HepG2 (cell line): ENCODE data around the gene FBXW4. TPM values are rescaled to one million over a fixed set of nuclear protein-coding genes. Genes with fewer than 3 reads are reported as not detected.

Source experiments
- ARNT ChIP-seq: fragments of 450-650 bp; IDR thresholded peaks from 2 replicates; pipeline ENCODE4 v1.6.1; 2017
- ARNT2 ChIP-seq: sonication (generic); formaldehyde crosslinking; IDR thresholded peaks from 2 replicates; pipeline ENCODE4 v1.8.0; 2022; ENCODE audit warnings: mild to moderate bottlenecking, low read depth, missing genetic modification reagents, moderate library complexity
- ATM ChIP-seq: fragments of 450-650 bp; IDR thresholded peaks from 2 replicates; pipeline ENCODE4 v1.7.1; 2017; ENCODE audit warnings: mild to moderate bottlenecking, borderline replicate concordance
- ETV6 ChIP-seq: sonication (generic); formaldehyde crosslinking; conservative IDR thresholded peaks from 2 replicates; pipeline ENCODE4 v1.4.0; 2020; ENCODE audit warnings: missing genetic modification reagents
- FOXM1 ChIP-seq: sonication (generic); formaldehyde crosslinking; IDR thresholded peaks from 2 replicates; pipeline ENCODE4 v1.5.0; 2020; ENCODE audit warnings: missing genetic modification reagents
- HNF4G ChIP-seq, 2 experiments: sonication (generic) in 1 of 2; formaldehyde crosslinking in 1 of 2; IDR thresholded peaks; 2 replicates each; pipeline versions ENCODE4 v1.4.0 to v1.6.1; 2011 to 2020; ENCODE audit warnings: borderline replicate concordance in 2 of 2, low read depth in 2 of 2, mild to moderate bottlenecking in 2 of 2, low read length in 1 of 2, missing genetic modification reagents in 1 of 2, moderate library complexity in 1 of 2
- KDM5B ChIP-seq: sonication (generic); formaldehyde crosslinking; IDR thresholded peaks from 2 replicates; pipeline ENCODE4 v1.4.0; 2020; ENCODE audit warnings: missing genetic modification reagents, mild to moderate bottlenecking, borderline replicate concordance
- KMT2B ChIP-seq: IDR thresholded peaks from 2 replicates; pipeline ENCODE4 v1.6.1; 2016; ENCODE audit warnings: missing genetic modification reagents, missing compliant biosample characterization
- MED1 ChIP-seq: sonication (generic); formaldehyde crosslinking; IDR thresholded peaks from 2 replicates; pipeline ENCODE4 v1.4.0; 2020; ENCODE audit warnings: missing genetic modification reagents
- MIXL1 ChIP-seq: IDR thresholded peaks from 2 replicates; pipeline ENCODE4 v1.6.1; 2016
- NFE2L2 ChIP-seq: fragments of 150-350 bp; IDR thresholded peaks from 2 replicates; pipeline ENCODE4 v1.6.1; 2014; ENCODE audit warnings: low read length
- RBFOX2 ChIP-seq: fragments of 200-400 bp; formaldehyde crosslinking; IDR thresholded peaks from 2 replicates; pipeline ENCODE4 v1.6.1; 2017; ENCODE audit warnings: low read depth, mild to moderate bottlenecking, low read length
- SUZ12 ChIP-seq: fragments of 150-350 bp; IDR thresholded peaks from 2 replicates; pipeline ENCODE4 v1.6.1; 2014; ENCODE audit warnings: low read depth, low read length
- ZNF138 ChIP-seq: sonication (generic); formaldehyde crosslinking; IDR thresholded peaks from 2 replicates; pipeline ENCODE4 v1.5.0; 2020; ENCODE audit warnings: mild to moderate bottlenecking, low read depth, missing genetic modification reagents
- ZSCAN20 ChIP-seq: sonication (generic); formaldehyde crosslinking; IDR thresholded peaks from 2 replicates; pipeline ENCODE4 v1.4.0; 2020; ENCODE audit warnings: missing genetic modification reagents, mild to moderate bottlenecking, borderline replicate concordance
- polyA plus RNA-seq, 8 experiments: library from polyadenylated mRNA; depleted of rRNA in 3 of 8; stranded (reverse) in 7 of 8; unstranded in 1 of 8; fragments of >200 nt; fragmentation: Illumina TruSeq in 4 of 8; extraction: Trizol in 4 of 8; gene quantifications; 2 replicates each; pipeline versions ENCODE4 v1.2.1 to v1.2.3, GENCODE V29; 2011 to 2016; ENCODE audit warnings: low read depth in 4 of 8, missing spikeins in 1 of 8, mixed read lengths in 1 of 8; ENCODE audit not compliant: insufficient read depth in 1 of 8
- total RNA-seq, 5 experiments: library from RNA; depleted of rRNA; stranded (reverse); fragments of >200 nt; fragmentation: Illumina TruSeq; extraction: Trizol; gene quantifications; 2 replicates each; pipeline ENCODE4 v1.2.3, GENCODE V29; 2016; ENCODE audit warnings: low read depth in 1 of 5
- TF ChIP-seq, protein P1 (sequence below): sonication (generic); formaldehyde crosslinking; IDR thresholded peaks from 2 replicates; pipeline ENCODE4 v1.4.0; 2020; ENCODE audit warnings: missing genetic modification reagents
- TF ChIP-seq, protein P2 (sequence below): sonication (generic); formaldehyde crosslinking; IDR thresholded peaks from 2 replicates; pipeline ENCODE4 v1.9.0; 2021; ENCODE audit warnings: missing genetic modification reagents, mild to moderate bottlenecking, borderline replicate concordance
- TF ChIP-seq, protein P3 (sequence below): sonication (generic); formaldehyde crosslinking; IDR thresholded peaks from 2 replicates; pipeline ENCODE4 v1.5.1; 2020; ENCODE audit warnings: mild to moderate bottlenecking, missing genetic modification reagents, borderline replicate concordance
- TF ChIP-seq, protein P4 (sequence below): sonication (generic); formaldehyde crosslinking; IDR thresholded peaks from 2 replicates; pipeline ENCODE4 v1.9.0; 2021; ENCODE audit warnings: missing genetic modification reagents, borderline replicate concordance
- TF ChIP-seq, protein P5 (sequence below): sonication (generic); formaldehyde crosslinking; IDR thresholded peaks from 2 replicates; pipeline ENCODE4 v1.5.0; 2020; ENCODE audit warnings: missing genetic modification reagents
- TF ChIP-seq, protein P6 (sequence below): sonication (generic); formaldehyde crosslinking; IDR thresholded peaks from 2 replicates; pipeline ENCODE4 v1.5.0; 2020; ENCODE audit warnings: mild to moderate bottlenecking, low read depth, missing genetic modification reagents, borderline replicate concordance

Gene FBXW4
- total and polyA plus RNA-seq, 2 of the 13 experiments (the other 11 are each of a cell fraction or from before 2014, with no cell fraction given) = 23.5 to 33.7 TPM

DNA sequence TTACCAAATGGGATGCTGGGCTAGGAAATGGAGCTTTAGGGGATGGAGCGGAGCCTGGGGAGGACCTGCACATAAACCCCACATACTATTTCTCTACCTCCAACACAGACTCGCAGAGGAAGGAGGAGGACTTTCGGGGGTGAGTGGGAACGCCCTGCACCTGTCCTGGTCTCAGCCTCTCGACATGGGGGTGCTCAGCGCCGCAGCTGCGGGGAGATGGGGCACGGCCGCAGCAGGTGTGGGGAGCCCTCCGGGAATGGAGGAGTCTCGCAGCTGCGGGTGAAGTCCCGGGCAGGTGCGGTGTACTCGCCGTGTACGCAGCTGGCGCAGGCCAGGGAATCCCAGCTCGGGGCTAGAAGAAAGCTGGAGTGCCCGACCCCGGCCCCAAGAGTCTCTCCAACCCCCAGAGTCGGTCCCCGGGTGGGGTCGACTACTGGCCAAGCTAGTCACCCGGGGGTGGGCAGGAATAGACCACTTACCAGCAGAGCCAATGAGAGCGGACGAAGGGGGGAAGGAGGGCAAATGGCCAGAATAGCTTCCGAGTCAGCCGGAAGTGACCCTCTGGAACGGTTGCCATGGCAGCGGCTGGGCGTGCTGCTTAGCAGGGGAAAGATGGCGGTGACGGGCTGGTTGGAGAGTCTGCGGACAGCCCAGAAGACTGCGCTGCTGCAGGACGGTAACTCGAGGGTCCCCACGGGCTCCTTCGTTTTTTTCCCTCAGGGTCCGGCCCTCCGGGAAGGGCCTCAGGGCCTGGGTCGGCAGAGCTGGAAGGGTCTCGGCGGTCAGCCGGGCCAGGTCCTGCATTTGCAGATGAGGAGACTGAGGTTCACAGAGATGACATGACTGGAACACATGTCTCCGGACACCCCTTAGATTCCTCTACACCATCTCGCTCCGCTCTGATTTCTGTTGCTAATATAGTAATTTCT is 107.0 kb downstream of the FBXW4 start, which contains the start of the genes DPCD and POLL (continued):
- TF ChIP-seq, protein P1, sequence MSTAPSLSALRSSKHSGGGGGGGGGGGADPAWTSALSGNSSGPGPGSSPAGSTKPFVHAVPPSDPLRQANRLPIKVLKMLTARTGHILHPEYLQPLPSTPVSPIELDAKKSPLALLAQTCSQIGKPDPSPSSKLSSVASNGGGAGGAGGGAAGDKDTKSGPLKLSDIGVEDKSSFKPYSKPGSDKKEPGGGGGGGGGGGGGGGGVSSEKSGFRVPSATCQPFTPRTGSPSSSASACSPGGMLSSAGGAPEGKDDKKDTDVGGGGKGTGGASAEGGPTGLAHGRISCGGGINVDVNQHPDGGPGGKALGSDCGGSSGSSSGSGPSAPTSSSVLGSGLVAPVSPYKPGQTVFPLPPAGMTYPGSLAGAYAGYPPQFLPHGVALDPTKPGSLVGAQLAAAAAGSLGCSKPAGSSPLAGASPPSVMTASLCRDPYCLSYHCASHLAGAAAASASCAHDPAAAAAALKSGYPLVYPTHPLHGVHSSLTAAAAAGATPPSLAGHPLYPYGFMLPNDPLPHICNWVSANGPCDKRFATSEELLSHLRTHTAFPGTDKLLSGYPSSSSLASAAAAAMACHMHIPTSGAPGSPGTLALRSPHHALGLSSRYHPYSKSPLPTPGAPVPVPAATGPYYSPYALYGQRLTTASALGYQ (CRISPR knock-in tag) = peak; percentile 43; the same call in 1 of the 2 replicates
- TF ChIP-seq KDM5B = no peak
- TF ChIP-seq SUZ12 = no peak
- peak; percentile 11; the same call in 1 of the 2 replicates for TF ChIP-seq MED1 (CRISPR knock-in tag)
- no peak for TF ChIP-seq FOXM1
- no peak for TF ChIP-seq ATM
- TF ChIP-seq, protein P2, sequence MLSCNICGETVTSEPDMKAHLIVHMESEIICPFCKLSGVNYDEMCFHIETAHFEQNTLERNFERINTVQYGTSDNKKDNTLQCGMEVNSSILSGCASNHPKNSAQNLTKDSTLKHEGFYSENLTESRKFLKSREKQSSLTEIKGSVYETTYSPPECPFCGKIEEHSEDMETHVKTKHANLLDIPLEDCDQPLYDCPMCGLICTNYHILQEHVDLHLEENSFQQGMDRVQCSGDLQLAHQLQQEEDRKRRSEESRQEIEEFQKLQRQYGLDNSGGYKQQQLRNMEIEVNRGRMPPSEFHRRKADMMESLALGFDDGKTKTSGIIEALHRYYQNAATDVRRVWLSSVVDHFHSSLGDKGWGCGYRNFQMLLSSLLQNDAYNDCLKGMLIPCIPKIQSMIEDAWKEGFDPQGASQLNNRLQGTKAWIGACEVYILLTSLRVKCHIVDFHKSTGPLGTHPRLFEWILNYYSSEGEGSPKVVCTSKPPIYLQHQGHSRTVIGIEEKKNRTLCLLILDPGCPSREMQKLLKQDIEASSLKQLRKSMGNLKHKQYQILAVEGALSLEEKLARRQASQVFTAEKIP (CRISPR knock-in tag) = no peak
- TF ChIP-seq MIXL1 (CRISPR knock-in tag) = no peak
- TF ChIP-seq ARNT2 (CRISPR knock-in tag) = 0 out of 2 replicates have a peak, but pooled peaks have one; percentile 33
- peak; percentile 30; the same call in 1 of the 2 replicates for TF ChIP-seq ZNF138 (CRISPR knock-in tag)
- TF ChIP-seq ZSCAN20 (CRISPR knock-in tag) = no peak
- no peak for TF ChIP-seq NFE2L2
- peak; percentile 87 for TF ChIP-seq KMT2B
- peak; percentile 68 for TF ChIP-seq RBFOX2
- TF ChIP-seq, protein P3, sequence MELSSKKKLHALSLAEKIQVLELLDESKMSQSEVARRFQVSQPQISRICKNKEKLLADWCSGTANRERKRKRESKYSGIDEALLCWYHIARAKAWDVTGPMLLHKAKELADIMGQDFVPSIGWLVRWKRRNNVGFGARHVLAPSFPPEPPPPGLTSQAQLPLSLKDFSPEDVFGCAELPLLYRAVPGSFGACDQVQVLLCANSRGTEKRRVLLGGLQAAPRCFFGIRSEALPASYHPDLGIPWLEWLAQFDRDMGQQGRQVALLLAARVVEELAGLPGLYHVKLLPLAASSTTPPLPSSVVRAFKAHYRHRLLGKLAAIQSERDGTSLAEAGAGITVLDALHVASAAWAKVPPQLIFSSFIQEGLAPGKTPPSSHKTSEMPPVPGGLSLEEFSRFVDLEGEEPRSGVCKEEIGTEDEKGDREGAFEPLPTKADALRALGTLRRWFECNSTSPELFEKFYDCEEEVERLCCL (CRISPR knock-in tag) = no peak
- TF ChIP-seq, protein P4, sequence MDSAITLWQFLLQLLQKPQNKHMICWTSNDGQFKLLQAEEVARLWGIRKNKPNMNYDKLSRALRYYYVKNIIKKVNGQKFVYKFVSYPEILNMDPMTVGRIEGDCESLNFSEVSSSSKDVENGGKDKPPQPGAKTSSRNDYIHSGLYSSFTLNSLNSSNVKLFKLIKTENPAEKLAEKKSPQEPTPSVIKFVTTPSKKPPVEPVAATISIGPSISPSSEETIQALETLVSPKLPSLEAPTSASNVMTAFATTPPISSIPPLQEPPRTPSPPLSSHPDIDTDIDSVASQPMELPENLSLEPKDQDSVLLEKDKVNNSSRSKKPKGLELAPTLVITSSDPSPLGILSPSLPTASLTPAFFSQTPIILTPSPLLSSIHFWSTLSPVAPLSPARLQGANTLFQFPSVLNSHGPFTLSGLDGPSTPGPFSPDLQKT (CRISPR knock-in tag) = no peak
- TF ChIP-seq ETV6 (CRISPR knock-in tag) = 0 out of 2 replicates have a peak, but pooled peaks have one; percentile 27
- TF ChIP-seq HNF4G (IDR thresholded peaks at IDR 0.05; ENCODE audit: borderline replicate concordance, low read depth, low read length) = no peak
- no peak for TF ChIP-seq HNF4G (CRISPR knock-in tag; IDR thresholded peaks at IDR 0.05; ENCODE audit: borderline replicate concordance, low read depth)
- TF ChIP-seq ARNT = no peak
- TF ChIP-seq, protein P5, sequence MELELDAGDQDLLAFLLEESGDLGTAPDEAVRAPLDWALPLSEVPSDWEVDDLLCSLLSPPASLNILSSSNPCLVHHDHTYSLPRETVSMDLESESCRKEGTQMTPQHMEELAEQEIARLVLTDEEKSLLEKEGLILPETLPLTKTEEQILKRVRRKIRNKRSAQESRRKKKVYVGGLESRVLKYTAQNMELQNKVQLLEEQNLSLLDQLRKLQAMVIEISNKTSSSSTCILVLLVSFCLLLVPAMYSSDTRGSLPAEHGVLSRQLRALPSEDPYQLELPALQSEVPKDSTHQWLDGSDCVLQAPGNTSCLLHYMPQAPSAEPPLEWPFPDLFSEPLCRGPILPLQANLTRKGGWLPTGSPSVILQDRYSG (CRISPR knock-in tag) = no peak; the same call in 1 of the 2 replicates
- TF ChIP-seq, protein P6, sequence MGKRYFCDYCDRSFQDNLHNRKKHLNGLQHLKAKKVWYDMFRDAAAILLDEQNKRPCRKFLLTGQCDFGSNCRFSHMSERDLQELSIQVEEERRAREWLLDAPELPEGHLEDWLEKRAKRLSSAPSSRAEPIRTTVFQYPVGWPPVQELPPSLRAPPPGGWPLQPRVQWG (CRISPR knock-in tag) = no peak
